ENCODE data around the gene GRHPR.

Gene GRHPR

DNA sequence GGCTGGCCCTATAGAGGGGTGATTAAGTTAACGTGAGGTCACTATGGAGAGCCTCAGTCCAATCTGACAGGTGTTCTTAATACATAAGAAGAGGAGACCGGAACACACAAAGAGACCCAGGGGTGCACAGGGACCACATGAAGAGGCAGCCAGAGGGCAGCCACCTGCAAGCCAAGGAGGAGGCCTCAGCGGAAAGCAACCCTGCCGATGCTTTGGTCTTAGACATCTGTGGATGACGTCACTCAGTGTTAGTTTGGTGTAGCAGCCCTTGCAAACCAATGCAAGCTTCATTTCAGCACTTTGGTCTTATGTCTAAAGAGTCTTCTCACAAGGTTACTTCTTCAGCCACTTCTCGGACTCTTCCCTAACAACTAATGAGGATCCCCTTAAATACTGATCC, 47.6 kb upstream of the GRHPR start:
- H2AFZ ChIP-seq (ENCODE audit: low read depth, low read length, severe bottlenecking) = no peak overlapping the region
- H3K9me3 ChIP-seq (ENCODE audit: insufficient read depth, low read length) = no peaks in the 10 kb centered on the region
- H3K4me2 ChIP-seq (ENCODE audit: low read depth, low read length, poor library complexity, severe bottlenecking) = peak overlapping the region; percentile 71
- no peaks in the 10 kb centered on the region for H3K79me2 ChIP-seq (ENCODE audit: insufficient read depth, low read length)
- peak overlapping the region; percentile 97 for H3K27ac ChIP-seq (ENCODE audit: low read depth, low read length)
- H3K9ac ChIP-seq (ENCODE audit: low read length) = peak overlapping the region; percentile 75
- H3K9me2 ChIP-seq (replicated peaks; ENCODE audit: insufficient read depth, low read length) = no peaks in the 10 kb centered on the region
- no peak for TF ChIP-seq CTCF (IDR thresholded peaks at IDR 0.05; ENCODE audit: insufficient read depth, low read length, poor library complexity, severe bottlenecking)
- TF ChIP-seq EZH2phosphoT487 (conservative IDR thresholded peaks at IDR 0.05; ENCODE audit: low read length) = no peak
- H4K20me1 ChIP-seq (ENCODE audit: low read depth, low read length) = no peaks in the 10 kb centered on the region
- H3K36me3 ChIP-seq (ENCODE audit: low read length) = no peaks in the 10 kb centered on the region
- H3F3A ChIP-seq (ENCODE audit: insufficient read depth) = peaks cover 94% of the 10 kb centered on the region
- H3K27me3 ChIP-seq (ENCODE audit: low read length) = no peaks in the 10 kb centered on the region
- H3K4me3 ChIP-seq (ENCODE audit: insufficient read depth, low read length, poor library complexity, severe bottlenecking) = no peak overlapping the region

GRCh38 chr9:37377688-37378612, 44.5 kb upstream of the GRHPR start:
- peak overlapping the region; percentile 47 for H2AFZ ChIP-seq (ENCODE audit: low read depth, low read length, severe bottlenecking)
- H3K9ac ChIP-seq (ENCODE audit: low read length) = peak overlapping the region; percentile 75
- H3F3A ChIP-seq (ENCODE audit: insufficient read depth) = peaks cover 94% of the 10 kb centered on the region
- no peaks in the 10 kb centered on the region for H4K20me1 ChIP-seq (ENCODE audit: low read depth, low read length)
- peaks cover 3% of the 10 kb centered on the region; the same call in 1 of the 2 replicates for H3K36me3 ChIP-seq (ENCODE audit: low read length)
- peak overlapping the region; percentile 97 for H3K27ac ChIP-seq (ENCODE audit: low read depth, low read length)
- H3K79me2 ChIP-seq (ENCODE audit: insufficient read depth, low read length) = no peaks in the 10 kb centered on the region; the same call in 1 of the 2 replicates
- TF ChIP-seq EZH2phosphoT487 (conservative IDR thresholded peaks at IDR 0.05; ENCODE audit: low read length) (no peak), CTCF (IDR thresholded peaks at IDR 0.05; ENCODE audit: insufficient read depth, low read length, poor library complexity, severe bottlenecking) (no peak)
- no peaks in the 10 kb centered on the region for H3K27me3 ChIP-seq (ENCODE audit: low read length)
- H3K9me3 ChIP-seq (ENCODE audit: insufficient read depth, low read length) = 0 out of 2 replicates have a peak, but pooled peaks cover 4% of the 10 kb centered on the region
- H3K4me2 ChIP-seq (ENCODE audit: low read depth, low read length, poor library complexity, severe bottlenecking) = peak overlapping the region; percentile 71
- peak overlapping the region; percentile 19 for H3K4me3 ChIP-seq (ENCODE audit: insufficient read depth, low read length, poor library complexity, severe bottlenecking)
- no peaks in the 10 kb centered on the region for H3K9me2 ChIP-seq (replicated peaks; ENCODE audit: insufficient read depth, low read length)

GRCh38 chr9:37378613-37379004, 43.9 kb upstream of the GRHPR start:
- Histone ChIP-seq H3K79me2 (ENCODE audit: insufficient read depth, low read length) (no peaks in the 10 kb centered on the region; the same call in 1 of the 2 replicates), H3K9me3 (ENCODE audit: insufficient read depth, low read length) (0 out of 2 replicates have a peak, but pooled peaks cover 4% of the 10 kb centered on the region), H3F3A (ENCODE audit: insufficient read depth) (peaks cover 93% of the 10 kb centered on the region), H3K27ac (ENCODE audit: low read depth, low read length) (peak overlapping the region; percentile 97), H3K9me2 (replicated peaks; ENCODE audit: insufficient read depth, low read length) (no peaks in the 10 kb centered on the region), H4K20me1 (ENCODE audit: low read depth, low read length) (no peaks in the 10 kb centered on the region), H2AFZ (ENCODE audit: low read depth, low read length, severe bottlenecking) (peak overlapping the region; percentile 47), H3K36me3 (ENCODE audit: low read length) (peaks cover 3% of the 10 kb centered on the region; the same call in 1 of the 2 replicates), H3K4me3 (ENCODE audit: insufficient read depth, low read length, poor library complexity, severe bottlenecking) (peak overlapping the region; percentile 19), H3K27me3 (ENCODE audit: low read length) (no peaks in the 10 kb centered on the region), H3K9ac (ENCODE audit: low read length) (peak overlapping the region; percentile 75), H3K4me2 (ENCODE audit: low read depth, low read length, poor library complexity, severe bottlenecking) (peak overlapping the region; percentile 71)
- TF ChIP-seq CTCF (IDR thresholded peaks at IDR 0.05; ENCODE audit: insufficient read depth, low read length, poor library complexity, severe bottlenecking) = peak; percentile 23
- no peak for TF ChIP-seq EZH2phosphoT487 (conservative IDR thresholded peaks at IDR 0.05; ENCODE audit: low read length)
